ENCODE data around the gene STX2.

STX2 gene

DNA sequence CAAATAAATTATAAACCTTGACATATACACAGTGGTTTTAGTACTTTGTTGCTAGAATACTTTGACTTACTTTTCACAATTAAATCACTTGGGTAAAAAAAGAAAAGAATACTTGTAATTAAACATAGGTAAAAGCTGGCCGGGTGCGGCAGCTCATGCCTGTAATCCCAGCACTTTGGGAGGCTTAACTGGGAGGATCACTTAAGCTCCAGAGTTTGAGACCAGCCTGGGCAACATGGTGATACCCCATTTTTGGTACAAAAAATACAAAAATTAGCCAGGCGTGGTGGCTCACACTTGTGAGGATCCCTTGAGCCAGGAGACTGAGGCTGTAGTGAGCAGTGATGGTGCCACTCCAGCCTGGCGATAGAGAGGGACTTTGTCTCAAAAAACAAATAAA is 7.8 kb downstream of the STX2 start:
- DNase-seq (ENCODE audit: low spot score) = no peak

- DNase-seq (ENCODE audit: low spot score) = no peak
These were observed 8.9 kb downstream of the STX2 start for GRCh38 chr12:130830246-130830551.

DNA sequence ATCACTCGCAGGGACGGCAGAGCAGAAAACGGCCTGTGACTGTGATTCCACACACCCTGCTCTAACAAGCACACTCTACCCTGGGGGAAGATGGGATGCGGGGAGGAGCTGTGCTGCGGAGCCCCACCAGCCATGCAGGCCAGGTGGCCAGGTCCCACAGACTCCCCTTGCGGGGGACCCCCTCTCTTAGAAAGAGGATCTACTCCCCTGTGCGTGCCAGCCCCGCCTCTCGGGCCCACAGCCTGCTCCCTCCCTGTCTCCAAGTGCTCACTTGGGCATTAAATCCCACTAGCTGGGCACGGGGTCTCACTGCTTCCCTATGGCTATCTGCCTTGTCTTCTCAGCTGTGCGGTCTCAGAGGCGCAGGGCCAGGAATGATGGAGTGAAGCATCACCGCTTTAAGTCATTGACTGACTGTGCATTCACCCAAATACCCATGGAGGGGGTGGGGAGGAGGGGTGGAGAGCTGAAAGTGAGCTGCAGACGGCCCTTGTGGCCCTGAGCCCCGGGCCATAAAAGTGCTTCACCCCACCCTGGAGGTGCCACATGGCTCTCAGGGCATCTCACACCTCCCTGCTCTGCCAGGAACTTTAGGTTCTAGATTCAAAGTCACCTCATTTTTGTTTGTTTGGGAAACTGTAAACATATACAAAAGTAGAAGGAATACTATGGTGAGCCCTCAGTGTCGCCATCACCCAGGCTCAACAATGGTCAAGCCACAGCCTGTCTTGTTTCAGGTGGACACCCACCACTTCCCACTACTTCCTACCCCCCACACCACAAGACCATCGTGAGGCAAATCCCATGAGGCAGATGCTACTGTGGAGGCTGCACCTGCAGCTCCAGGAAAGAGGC is 9.4 kb downstream of the STX2 start:
- no peak for DNase-seq (ENCODE audit: low spot score)

DNA sequence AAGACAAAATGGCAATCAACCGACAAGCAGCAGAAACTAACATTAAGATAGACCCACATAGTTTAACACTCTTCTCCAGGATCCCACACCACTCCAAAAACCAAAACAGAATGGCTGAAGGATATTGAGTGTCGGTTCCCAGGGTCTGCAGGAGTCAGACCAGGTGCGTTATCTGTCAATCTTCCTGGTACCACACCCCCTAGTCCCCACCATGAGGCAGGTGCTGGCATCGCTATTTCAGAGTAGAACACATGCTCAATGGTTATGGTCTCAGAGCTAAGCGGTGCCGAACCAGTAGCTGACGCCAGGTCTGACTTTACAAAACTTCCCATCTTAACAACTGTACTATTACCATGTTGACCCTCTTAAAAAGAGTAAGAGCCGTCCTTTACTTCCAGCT is 10.2 kb downstream of the STX2 start:
- DNase-seq (ENCODE audit: low spot score) = no peak

DNA sequence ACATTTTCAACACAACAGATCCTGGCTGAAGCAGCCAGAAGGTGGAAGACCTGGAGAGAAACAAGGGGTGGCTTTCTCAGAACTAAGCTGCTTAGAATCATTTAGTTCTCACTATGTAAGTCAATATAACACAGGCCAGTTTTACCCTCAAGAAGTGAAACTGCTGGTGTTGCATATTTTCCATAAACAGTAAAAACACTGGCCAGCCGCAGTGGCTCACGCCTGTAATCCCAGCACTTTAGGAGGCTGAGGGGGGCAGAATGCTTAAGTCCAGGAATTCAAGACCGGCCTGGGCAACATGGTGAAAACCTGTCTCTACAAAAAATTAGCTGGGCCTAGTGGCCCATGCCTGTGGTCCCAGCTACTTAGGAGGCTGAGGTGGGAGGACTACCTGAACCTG is 11.6 kb downstream of the STX2 start:
- no peak for DNase-seq (ENCODE audit: low spot score)

GRCh38 chr12:130826151-130826801 is 12.8 kb downstream of the STX2 start:
- DNase-seq (ENCODE audit: low spot score) = peak; percentile 58

DNA sequence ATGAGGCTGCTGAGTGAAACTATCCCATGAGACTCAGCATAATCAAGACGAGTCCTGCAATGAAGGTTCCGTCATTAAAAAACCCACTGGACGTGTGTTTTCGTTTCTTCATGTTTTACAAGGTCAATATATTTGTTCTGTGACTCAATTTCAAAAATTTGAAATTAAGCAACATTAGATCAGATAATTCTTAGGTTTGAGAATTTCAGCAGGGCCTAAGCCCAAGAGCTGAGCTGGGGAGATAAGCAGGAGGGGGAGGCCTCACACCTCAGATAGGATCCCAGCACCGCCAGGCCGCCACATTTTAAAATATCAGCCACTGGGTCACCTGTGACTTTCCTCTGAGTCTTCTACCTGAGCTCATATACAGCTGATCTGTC is 13.3 kb downstream of the STX2 start:
- no peak for DNase-seq (ENCODE audit: low spot score)

DNA sequence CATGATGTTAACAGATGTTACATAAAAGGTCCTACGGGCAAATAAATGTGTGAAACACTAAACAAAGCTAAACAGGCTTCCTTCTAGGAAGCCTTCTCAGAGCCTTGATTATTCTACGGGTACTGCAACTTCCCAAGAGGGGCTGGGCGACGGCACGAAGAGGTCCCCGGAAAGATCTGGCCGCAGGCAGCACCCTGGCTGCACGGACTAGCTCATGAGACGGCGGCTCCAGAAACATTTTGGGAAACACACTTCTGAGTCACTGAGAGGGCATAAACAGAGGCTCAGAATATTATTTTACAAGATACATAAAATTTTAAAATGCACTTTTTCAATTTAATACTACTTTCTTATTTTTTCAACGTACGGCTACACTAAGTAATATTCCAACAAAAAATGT is 19.4 kb downstream of the STX2 start:
- no peak for DNase-seq (ENCODE audit: low spot score)

GRCh38 chr12:130818635-130819576 is 20.1 kb downstream of the STX2 start:
- DNase-seq (ENCODE audit: low spot score) = peak; percentile 83

DNA sequence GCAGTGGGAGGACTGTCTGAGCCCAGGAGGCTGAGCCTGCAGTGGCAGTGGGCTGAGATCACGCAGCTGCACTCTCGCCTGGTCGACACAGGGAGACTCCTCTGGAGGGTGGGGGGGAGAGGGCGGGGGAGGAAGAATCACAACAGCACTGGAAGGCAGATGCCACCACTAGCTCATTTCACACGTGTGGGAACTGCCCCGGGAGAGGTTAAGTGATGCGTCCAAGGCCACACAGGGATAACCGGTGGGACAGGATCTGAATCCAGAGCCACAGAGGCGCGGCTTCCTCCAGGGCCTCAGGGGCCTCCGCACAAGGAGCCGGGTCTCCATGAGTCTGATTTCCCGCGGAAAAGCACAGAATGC is 20.8 kb downstream of the STX2 start:
- peak; percentile 29 for DNase-seq (ENCODE audit: low spot score)

- DNase-seq (ENCODE audit: low spot score) = no peak
These were observed 21.2 kb downstream of the STX2 start for GRCh38 chr12:130817804-130818203.

GRCh38 chr12:130816097-130816496 is 23.0 kb downstream of the STX2 start:
- DNase-seq (ENCODE audit: low spot score) = no peak

- DNase-seq (ENCODE audit: low spot score) = no peak
These were observed 23.9 kb downstream of the STX2 start for GRCh38 chr12:130815028-130815741.

DNA sequence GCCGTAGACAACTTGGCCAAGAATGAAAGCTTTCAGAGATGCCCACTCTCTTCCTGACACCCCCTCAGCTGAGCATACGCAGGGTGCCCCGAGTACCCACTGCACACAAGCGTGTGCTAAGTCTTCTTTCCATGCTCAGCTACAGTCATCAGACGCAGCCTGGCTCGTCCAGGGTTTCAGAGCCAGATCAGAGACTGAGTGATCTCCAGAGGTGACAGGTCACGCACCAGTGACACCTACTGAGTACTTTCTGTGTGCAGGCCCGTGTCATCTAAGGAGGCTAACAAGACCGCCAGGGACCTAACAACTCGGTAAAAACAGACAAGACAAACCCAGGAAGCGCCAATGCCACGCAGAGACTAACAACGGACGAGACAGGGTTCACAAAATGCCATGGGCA is 25.1 kb downstream of the STX2 start:
- no peak for DNase-seq (ENCODE audit: low spot score)

GRCh38 chr12:130813436-130813835 is 25.6 kb downstream of the STX2 start:
- no peak for DNase-seq (ENCODE audit: low spot score)

GRCh38 chr12:130809791-130810190 is 29.3 kb downstream of the STX2 start:
- DNase-seq (ENCODE audit: low spot score) = no peak

DNA sequence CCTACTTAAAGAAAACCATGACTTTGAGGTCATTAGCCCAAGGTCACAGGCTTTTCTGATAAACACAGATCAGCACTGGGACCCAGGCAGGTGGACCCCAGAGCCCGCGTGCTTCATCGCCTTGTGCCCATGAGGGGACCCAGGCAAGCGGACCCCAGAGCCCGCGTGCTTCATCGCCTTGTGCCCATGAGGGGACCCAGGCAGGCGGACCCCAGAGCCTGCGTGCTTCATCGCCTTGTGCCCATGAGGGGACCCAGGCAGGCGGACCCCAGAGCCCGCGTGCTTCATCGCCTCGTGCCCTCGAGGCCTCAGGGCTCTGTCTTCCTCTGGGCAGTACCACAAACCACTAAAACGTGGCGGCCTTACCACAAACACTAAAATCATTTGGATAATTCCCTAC is 31.7 kb downstream of the STX2 start:
- no peak for DNase-seq (ENCODE audit: low spot score)

DNA sequence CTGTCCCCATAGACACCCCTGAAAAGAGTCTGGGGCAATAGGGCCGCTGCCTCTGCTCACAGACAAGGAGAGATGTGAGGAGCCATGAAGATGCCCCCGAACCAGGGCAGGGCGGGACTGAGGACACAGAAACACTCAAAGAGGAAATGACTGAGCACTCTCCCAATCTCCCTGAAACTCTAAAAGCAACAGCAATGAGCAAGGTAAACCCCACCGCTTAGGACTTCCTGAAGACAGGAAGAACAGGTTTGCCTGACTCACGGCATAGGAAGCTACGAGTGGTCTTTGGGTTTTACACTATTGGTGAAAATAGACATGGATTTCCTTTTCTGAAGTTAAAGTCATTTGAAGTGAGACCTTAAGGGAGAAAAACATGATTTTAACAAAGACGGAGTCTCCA is 32.5 kb downstream of the STX2 start:
- no peak for DNase-seq (ENCODE audit: low spot score)

- no peak for DNase-seq (ENCODE audit: low spot score)
These were observed 33.4 kb downstream of the STX2 start for GRCh38 chr12:130805635-130806034.

GRCh38 chr12:130804216-130804615 is 34.8 kb downstream of the STX2 start:
- no peak for DNase-seq (ENCODE audit: low spot score)

GRCh38 chr12:130803702-130804101 is 35.3 kb downstream of the STX2 start:
- DNase-seq (ENCODE audit: low spot score) = no peak

DNA sequence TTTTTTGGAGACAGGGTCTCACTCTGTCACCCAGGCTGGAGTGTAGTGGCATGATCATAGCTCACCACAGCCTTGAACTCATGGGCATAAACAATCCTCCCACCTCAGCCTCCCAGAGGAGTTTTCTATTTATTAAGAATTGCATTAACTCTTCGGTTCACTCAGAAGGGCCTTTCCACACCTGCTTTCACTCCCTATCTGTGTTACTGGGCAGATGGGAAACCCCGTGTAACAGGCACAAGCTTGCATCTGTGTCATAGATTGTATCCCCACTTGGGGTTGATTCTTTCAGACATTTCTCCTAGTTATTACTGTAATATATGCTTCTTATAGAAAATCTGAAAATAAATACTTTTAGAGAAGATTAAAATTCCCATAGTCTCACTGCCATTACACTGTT is 38.7 kb downstream of the STX2 start:
- no peak for DNase-seq (ENCODE audit: low spot score)

All from HuH-7.5 (cell line).